ENCODE measurements around the gene P2RX3. TPM values are rescaled to one million over a fixed set of nuclear protein-coding genes. Genes with fewer than 3 reads are reported as not detected.

Gene P2RX3
- total and polyA plus RNA-seq, 2 experiments from 2014 or later = 0.15 to 0.35 TPM

DNA sequence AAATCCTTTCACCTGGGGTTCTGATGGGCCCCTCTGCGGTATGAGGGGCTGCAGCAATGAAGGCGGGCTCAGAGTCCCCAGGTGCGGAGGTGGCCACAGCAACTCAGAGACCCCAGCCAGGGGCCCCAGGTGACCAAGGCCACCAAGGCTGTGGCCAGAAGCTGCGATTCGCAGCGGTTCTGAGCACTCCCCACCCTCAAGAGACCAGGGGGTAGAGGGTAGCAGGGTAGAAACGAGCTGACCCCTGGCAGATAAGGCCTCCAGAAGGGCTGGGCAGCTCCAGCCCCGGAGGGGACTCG is 14.3 kb upstream of the P2RX3 start:
- H3K36me3 ChIP-seq (ENCODE audit: insufficient read depth) = peaks cover 20% of the 10 kb centered on the region
- peaks cover 19% of the 10 kb centered on the region for H3F3A ChIP-seq (replicated peaks; ENCODE audit: low read depth)
- H3K4me2 ChIP-seq = peak overlapping the region; percentile 100
- Mint-ChIP-seq H3K27me3 (ENCODE audit: insufficient read depth, low read depth, poor library complexity) (peaks cover 17% of the 10 kb centered on the region), H3K4me1 (peaks cover 54% of the 10 kb centered on the region), H3K27ac (peak overlapping the region; percentile 93), H3K4me3 (peak overlapping the region; percentile 91), H3K9me3 (peaks cover 3% of the 10 kb centered on the region; the same call in 1 of the 3 replicates), H3K36me3 (ENCODE audit: low read depth) (peaks cover 70% of the 10 kb centered on the region)
- TF ChIP-seq, protein P1, sequence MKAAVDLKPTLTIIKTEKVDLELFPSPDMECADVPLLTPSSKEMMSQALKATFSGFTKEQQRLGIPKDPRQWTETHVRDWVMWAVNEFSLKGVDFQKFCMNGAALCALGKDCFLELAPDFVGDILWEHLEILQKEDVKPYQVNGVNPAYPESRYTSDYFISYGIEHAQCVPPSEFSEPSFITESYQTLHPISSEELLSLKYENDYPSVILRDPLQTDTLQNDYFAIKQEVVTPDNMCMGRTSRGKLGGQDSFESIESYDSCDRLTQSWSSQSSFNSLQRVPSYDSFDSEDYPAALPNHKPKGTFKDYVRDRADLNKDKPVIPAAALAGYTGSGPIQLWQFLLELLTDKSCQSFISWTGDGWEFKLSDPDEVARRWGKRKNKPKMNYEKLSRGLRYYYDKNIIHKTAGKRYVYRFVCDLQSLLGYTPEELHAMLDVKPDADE (IDR thresholded peaks at IDR 0.05) = no peak
- TF ChIP-seq POLR2AphosphoS5 (IDR thresholded peaks at IDR 0.05; ENCODE audit: low read depth) (no peak), EZH2 (IDR thresholded peaks at IDR 0.05; ENCODE audit: low read depth, unreplicated experiment) (no peak), CREB1 (CRISPR knock-in tag; IDR thresholded peaks at IDR 0.05; ENCODE audit: low read depth) (no peak), EZH2phosphoT487 (IDR thresholded peaks at IDR 0.05; ENCODE audit: unreplicated experiment) (no peak), STAT1 (IDR thresholded peaks at IDR 0.05; ENCODE audit: unreplicated experiment) (no peak), JUNB (IDR thresholded peaks at IDR 0.05; ENCODE audit: unreplicated experiment) (no peak), ZNF331 (CRISPR knock-in tag; IDR thresholded peaks at IDR 0.05; ENCODE audit: low read depth) (no peak), NANOG (IDR thresholded peaks at IDR 0.05; ENCODE audit: borderline replicate concordance) (no peak), ZNF114 (CRISPR knock-in tag; IDR thresholded peaks at IDR 0.05) (no peak)
- TF ChIP-seq, protein P2, sequence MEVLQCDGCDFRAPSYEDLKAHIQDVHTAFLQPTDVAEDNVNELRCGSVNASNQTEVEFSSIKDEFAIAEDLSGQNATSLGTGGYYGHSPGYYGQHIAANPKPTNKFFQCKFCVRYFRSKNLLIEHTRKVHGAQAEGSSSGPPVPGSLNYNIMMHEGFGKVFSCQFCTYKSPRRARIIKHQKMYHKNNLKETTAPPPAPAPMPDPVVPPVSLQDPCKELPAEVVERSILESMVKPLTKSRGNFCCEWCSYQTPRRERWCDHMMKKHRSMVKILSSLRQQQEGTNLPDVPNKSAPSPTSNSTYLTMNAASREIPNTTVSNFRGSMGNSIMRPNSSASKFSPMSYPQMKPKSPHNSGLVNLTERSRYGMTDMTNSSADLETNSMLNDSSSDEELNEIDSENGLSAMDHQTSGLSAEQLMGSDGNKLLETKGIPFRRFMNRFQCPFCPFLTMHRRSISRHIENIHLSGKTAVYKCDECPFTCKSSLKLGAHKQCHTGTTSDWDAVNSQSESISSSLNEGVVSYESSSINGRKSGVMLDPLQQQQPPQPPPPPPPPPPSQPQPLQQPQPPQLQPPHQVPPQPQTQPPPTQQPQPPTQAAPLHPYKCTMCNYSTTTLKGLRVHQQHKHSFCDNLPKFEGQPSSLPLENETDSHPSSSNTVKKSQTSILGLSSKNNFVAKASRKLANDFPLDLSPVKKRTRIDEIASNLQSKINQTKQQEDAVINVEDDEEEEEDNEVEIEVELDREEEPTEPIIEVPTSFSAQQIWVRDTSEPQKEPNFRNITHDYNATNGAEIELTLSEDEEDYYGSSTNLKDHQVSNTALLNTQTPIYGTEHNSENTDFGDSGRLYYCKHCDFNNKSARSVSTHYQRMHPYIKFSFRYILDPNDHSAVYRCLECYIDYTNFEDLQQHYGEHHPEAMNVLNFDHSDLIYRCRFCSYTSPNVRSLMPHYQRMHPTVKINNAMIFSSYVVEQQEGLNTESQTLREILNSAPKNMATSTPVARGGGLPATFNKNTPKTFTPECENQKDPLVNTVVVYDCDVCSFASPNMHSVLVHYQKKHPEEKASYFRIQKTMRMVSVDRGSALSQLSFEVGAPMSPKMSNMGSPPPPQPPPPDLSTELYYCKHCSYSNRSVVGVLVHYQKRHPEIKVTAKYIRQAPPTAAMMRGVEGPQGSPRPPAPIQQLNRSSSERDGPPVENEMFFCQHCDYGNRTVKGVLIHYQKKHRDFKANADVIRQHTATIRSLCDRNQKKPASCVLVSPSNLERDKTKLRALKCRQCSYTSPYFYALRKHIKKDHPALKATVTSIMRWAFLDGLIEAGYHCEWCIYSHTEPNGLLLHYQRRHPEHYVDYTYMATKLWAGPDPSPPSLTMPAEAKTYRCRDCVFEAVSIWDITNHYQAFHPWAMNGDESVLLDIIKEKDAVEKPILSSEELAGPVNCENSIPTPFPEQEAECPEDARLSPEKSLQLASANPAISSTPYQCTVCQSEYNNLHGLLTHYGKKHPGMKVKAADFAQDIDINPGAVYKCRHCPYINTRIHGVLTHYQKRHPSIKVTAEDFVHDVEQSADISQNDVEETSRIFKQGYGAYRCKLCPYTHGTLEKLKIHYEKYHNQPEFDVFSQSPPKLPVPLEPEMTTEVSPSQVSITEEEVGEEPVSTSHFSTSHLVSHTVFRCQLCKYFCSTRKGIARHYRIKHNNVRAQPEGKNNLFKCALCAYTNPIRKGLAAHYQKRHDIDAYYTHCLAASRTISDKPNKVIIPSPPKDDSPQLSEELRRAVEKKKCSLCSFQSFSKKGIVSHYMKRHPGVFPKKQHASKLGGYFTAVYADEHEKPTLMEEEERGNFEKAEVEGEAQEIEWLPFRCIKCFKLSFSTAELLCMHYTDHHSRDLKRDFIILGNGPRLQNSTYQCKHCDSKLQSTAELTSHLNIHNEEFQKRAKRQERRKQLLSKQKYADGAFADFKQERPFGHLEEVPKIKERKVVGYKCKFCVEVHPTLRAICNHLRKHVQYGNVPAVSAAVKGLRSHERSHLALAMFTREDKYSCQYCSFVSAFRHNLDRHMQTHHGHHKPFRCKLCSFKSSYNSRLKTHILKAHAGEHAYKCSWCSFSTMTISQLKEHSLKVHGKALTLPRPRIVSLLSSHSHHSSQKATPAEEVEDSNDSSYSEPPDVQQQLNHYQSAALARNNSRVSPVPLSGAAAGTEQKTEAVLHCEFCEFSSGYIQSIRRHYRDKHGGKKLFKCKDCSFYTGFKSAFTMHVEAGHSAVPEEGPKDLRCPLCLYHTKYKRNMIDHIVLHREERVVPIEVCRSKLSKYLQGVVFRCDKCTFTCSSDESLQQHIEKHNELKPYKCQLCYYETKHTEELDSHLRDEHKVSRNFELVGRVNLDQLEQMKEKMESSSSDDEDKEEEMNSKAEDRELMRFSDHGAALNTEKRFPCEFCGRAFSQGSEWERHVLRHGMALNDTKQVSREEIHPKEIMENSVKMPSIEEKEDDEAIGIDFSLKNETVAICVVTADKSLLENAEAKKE (CRISPR knock-in tag; IDR thresholded peaks at IDR 0.05) = no peak
- TF ChIP-seq, protein P3, sequence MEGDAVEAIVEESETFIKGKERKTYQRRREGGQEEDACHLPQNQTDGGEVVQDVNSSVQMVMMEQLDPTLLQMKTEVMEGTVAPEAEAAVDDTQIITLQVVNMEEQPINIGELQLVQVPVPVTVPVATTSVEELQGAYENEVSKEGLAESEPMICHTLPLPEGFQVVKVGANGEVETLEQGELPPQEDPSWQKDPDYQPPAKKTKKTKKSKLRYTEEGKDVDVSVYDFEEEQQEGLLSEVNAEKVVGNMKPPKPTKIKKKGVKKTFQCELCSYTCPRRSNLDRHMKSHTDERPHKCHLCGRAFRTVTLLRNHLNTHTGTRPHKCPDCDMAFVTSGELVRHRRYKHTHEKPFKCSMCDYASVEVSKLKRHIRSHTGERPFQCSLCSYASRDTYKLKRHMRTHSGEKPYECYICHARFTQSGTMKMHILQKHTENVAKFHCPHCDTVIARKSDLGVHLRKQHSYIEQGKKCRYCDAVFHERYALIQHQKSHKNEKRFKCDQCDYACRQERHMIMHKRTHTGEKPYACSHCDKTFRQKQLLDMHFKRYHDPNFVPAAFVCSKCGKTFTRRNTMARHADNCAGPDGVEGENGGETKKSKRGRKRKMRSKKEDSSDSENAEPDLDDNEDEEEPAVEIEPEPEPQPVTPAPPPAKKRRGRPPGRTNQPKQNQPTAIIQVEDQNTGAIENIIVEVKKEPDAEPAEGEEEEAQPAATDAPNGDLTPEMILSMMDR (conservative IDR thresholded peaks at IDR 0.05; ENCODE audit: low read depth in 2 of 2) = no peak
- TF ChIP-seq, protein P4, sequence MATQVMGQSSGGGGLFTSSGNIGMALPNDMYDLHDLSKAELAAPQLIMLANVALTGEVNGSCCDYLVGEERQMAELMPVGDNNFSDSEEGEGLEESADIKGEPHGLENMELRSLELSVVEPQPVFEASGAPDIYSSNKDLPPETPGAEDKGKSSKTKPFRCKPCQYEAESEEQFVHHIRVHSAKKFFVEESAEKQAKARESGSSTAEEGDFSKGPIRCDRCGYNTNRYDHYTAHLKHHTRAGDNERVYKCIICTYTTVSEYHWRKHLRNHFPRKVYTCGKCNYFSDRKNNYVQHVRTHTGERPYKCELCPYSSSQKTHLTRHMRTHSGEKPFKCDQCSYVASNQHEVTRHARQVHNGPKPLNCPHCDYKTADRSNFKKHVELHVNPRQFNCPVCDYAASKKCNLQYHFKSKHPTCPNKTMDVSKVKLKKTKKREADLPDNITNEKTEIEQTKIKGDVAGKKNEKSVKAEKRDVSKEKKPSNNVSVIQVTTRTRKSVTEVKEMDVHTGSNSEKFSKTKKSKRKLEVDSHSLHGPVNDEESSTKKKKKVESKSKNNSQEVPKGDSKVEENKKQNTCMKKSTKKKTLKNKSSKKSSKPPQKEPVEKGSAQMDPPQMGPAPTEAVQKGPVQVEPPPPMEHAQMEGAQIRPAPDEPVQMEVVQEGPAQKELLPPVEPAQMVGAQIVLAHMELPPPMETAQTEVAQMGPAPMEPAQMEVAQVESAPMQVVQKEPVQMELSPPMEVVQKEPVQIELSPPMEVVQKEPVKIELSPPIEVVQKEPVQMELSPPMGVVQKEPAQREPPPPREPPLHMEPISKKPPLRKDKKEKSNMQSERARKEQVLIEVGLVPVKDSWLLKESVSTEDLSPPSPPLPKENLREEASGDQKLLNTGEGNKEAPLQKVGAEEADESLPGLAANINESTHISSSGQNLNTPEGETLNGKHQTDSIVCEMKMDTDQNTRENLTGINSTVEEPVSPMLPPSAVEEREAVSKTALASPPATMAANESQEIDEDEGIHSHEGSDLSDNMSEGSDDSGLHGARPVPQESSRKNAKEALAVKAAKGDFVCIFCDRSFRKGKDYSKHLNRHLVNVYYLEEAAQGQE (IDR thresholded peaks at IDR 0.05; ENCODE audit: unreplicated experiment) = no peak
- H3K27ac ChIP-seq (ENCODE audit: low read depth) = peak overlapping the region; percentile 84; the same call in 1 of the 2 replicates
- H2AFZ ChIP-seq = no peak overlapping the region
- no peak for DNase-seq (ENCODE audit: low spot score)
- peaks cover 36% of the 10 kb centered on the region for H3K4me1 ChIP-seq (ENCODE audit: insufficient read depth)
- H3K4me3 ChIP-seq = peak overlapping the region; percentile 94
- H3K9me2 ChIP-seq (ENCODE audit: insufficient read depth) = no peaks in the 10 kb centered on the region
- peaks cover 45% of the 10 kb centered on the region for H3K79me2 ChIP-seq (replicated peaks; ENCODE audit: insufficient read depth)
- H3K27me3 ChIP-seq (ENCODE audit: insufficient read depth) = no peaks in the 10 kb centered on the region
- peaks cover 19% of the 10 kb centered on the region for H4K20me1 ChIP-seq (replicated peaks; ENCODE audit: insufficient read depth)
- ATAC-seq = no peak
